ENCODE data around the gene SATB2.

SATB2 gene

GRCh38 chr2:199257261-199258224, 200.2 kb downstream of the SATB2 start:
- no peak overlapping the region for H3K14ac ChIP-seq (ENCODE audit: low read length)
- DNase-seq (ENCODE audit: low spot score), result no peak
- H2BK15ac ChIP-seq (ENCODE audit: low read length), result no peak overlapping the region
- no peak overlapping the region for H4K91ac ChIP-seq (ENCODE audit: low read depth, low read length, poor library complexity)
- H3K27ac ChIP-seq (replicated peaks; ENCODE audit: low read length), result no peak overlapping the region
- no peak overlapping the region for H3K9ac ChIP-seq (ENCODE audit: low read depth, low read length, poor library complexity)
- H4K8ac ChIP-seq (ENCODE audit: low read depth, low read length), result no peak overlapping the region
- H2BK5ac ChIP-seq (ENCODE audit: low read length), result no peak overlapping the region
- H2BK120ac ChIP-seq (ENCODE audit: low read depth, low read length), result no peak overlapping the region
- no peak overlapping the region for H2BK12ac ChIP-seq (ENCODE audit: low read length)
- no peak overlapping the region for H3K4me2 ChIP-seq (ENCODE audit: insufficient read depth, low read length, poor library complexity, severe bottlenecking)
- no peak overlapping the region for H3K18ac ChIP-seq (ENCODE audit: low read length)
- H3K4ac ChIP-seq (ENCODE audit: low read length), result no peak overlapping the region
- no CpG with 5 or more reads among the region's 7 CpGs for WGBS, 2 donors (ENCODE audit: extremely low coverage in 2 of 2, insufficient read length in 2 of 2, insufficient replicate concordance in 1 of 2)
- no peak overlapping the region for H3K23ac ChIP-seq (ENCODE audit: low read depth, low read length, poor library complexity)
- H2AK5ac ChIP-seq (ENCODE audit: low read depth, low read length), result no peak overlapping the region
- no peak overlapping the region for H2AFZ ChIP-seq (ENCODE audit: low read length)
- H3K36me3 ChIP-seq (replicated peaks in 1 of 2; ENCODE audit: control insufficient read depth in 2 of 2, insufficient read depth in 2 of 2, low read length in 2 of 2), result no peaks in the 10 kb centered on the region
- no peaks in the 10 kb centered on the region for H3K9me3 ChIP-seq (replicated peaks in 1 of 2; ENCODE audit: control insufficient read depth in 2 of 2, insufficient read depth in 1 of 2, low read depth in 1 of 2, low read length in 2 of 2)
- H3K27me3 ChIP-seq (ENCODE audit: control insufficient read depth in 3 of 3, insufficient read depth in 3 of 3, low read depth in 1 of 3, low read length in 3 of 3), result no peaks in the 10 kb centered on the region
- H3K79me1 ChIP-seq (ENCODE audit: low read depth, low read length), result no peaks in the 10 kb centered on the region
- H3K4me1 ChIP-seq (ENCODE audit: control insufficient read depth in 2 of 2, insufficient read depth in 1 of 2, low read depth in 1 of 2, low read length in 2 of 2), result peaks cover 0 to 6% of the 10 kb centered on the region in 2 donors
- no peak overlapping the region for H3K4me3 ChIP-seq (ENCODE audit: low read length in 2 of 2)

- Histone ChIP-seq H3K9me3 (replicated peaks in 1 of 2; ENCODE audit: control insufficient read depth in 2 of 2, insufficient read depth in 1 of 2, low read depth in 1 of 2, low read length in 2 of 2) (peaks cover 0 to 3% of the 10 kb centered on the region in 2 donors), H2BK12ac (ENCODE audit: low read length) (no peak overlapping the region), H2AFZ (ENCODE audit: low read length) (no peak overlapping the region), H2BK5ac (ENCODE audit: low read length) (no peak overlapping the region), H3K23ac (ENCODE audit: low read depth, low read length, poor library complexity) (no peak overlapping the region), H2BK120ac (ENCODE audit: low read depth, low read length) (no peak overlapping the region), H3K4me3 (ENCODE audit: low read length in 2 of 2) (no peak overlapping the region), H3K27ac (replicated peaks; ENCODE audit: low read length) (no peak overlapping the region), H3K4me2 (ENCODE audit: insufficient read depth, low read length, poor library complexity, severe bottlenecking) (no peak overlapping the region), H3K18ac (ENCODE audit: low read length) (no peak overlapping the region), H3K36me3 (replicated peaks in 1 of 2; ENCODE audit: control insufficient read depth in 2 of 2, insufficient read depth in 2 of 2, low read length in 2 of 2) (no peaks in the 10 kb centered on the region), H3K4me1 (ENCODE audit: control insufficient read depth in 2 of 2, insufficient read depth in 1 of 2, low read depth in 1 of 2, low read length in 2 of 2) (no peaks in the 10 kb centered on the region), H3K79me1 (ENCODE audit: low read depth, low read length) (no peaks in the 10 kb centered on the region), H2BK15ac (ENCODE audit: low read length) (no peak overlapping the region), H3K14ac (ENCODE audit: low read length) (no peak overlapping the region), H3K27me3 (ENCODE audit: control insufficient read depth in 3 of 3, insufficient read depth in 3 of 3, low read depth in 1 of 3, low read length in 3 of 3) (no peaks in the 10 kb centered on the region), H2AK5ac (ENCODE audit: low read depth, low read length) (no peak overlapping the region), H4K8ac (ENCODE audit: low read depth, low read length) (no peak overlapping the region), H3K9ac (ENCODE audit: low read depth, low read length, poor library complexity) (no peak overlapping the region), H4K91ac (ENCODE audit: low read depth, low read length, poor library complexity) (no peak overlapping the region), H3K4ac (ENCODE audit: low read length) (no peak overlapping the region)
- no peak for DNase-seq (ENCODE audit: low spot score)
- no CpG with 5 or more reads among the region's 3 CpGs for WGBS, 2 donors (ENCODE audit: extremely low coverage in 2 of 2, insufficient read length in 2 of 2, insufficient replicate concordance in 1 of 2)
These were observed 227.6 kb downstream of the SATB2 start for GRCh38 chr2:199230091-199230490.

GRCh38 chr2:199228887-199229819, 228.6 kb downstream of the SATB2 start:
- no peak overlapping the region for H3K4me3 ChIP-seq (ENCODE audit: low read length in 2 of 2)
- H4K8ac ChIP-seq (ENCODE audit: low read depth, low read length), result no peak overlapping the region
- H3K14ac ChIP-seq (ENCODE audit: low read length), result no peak overlapping the region
- no peak overlapping the region for H2BK5ac ChIP-seq (ENCODE audit: low read length)
- no peaks in the 10 kb centered on the region for H3K4me1 ChIP-seq (ENCODE audit: control insufficient read depth in 2 of 2, insufficient read depth in 1 of 2, low read depth in 1 of 2, low read length in 2 of 2)
- H3K27ac ChIP-seq (replicated peaks; ENCODE audit: low read length), result no peak overlapping the region
- no peak for DNase-seq (ENCODE audit: low spot score)
- no peak overlapping the region for H3K18ac ChIP-seq (ENCODE audit: low read length)
- H3K79me1 ChIP-seq (ENCODE audit: low read depth, low read length), result no peaks in the 10 kb centered on the region
- H3K23ac ChIP-seq (ENCODE audit: low read depth, low read length, poor library complexity), result no peak overlapping the region
- H3K9me3 ChIP-seq (replicated peaks in 1 of 2; ENCODE audit: control insufficient read depth in 2 of 2, insufficient read depth in 1 of 2, low read depth in 1 of 2, low read length in 2 of 2), result peaks cover 0 to 3% of the 10 kb centered on the region in 2 donors
- no peaks in the 10 kb centered on the region for H3K27me3 ChIP-seq (ENCODE audit: control insufficient read depth in 3 of 3, insufficient read depth in 3 of 3, low read depth in 1 of 3, low read length in 3 of 3)
- H3K4me2 ChIP-seq (ENCODE audit: insufficient read depth, low read length, poor library complexity, severe bottlenecking), result no peak overlapping the region
- no peak overlapping the region for H2BK120ac ChIP-seq (ENCODE audit: low read depth, low read length)
- no CpG with 5 or more reads among the region's 19 CpGs for WGBS, 2 donors (ENCODE audit: extremely low coverage in 2 of 2, insufficient read length in 2 of 2, insufficient replicate concordance in 1 of 2)
- no peak overlapping the region for H4K91ac ChIP-seq (ENCODE audit: low read depth, low read length, poor library complexity)
- no peak overlapping the region for H2AK5ac ChIP-seq (ENCODE audit: low read depth, low read length)
- H3K36me3 ChIP-seq (replicated peaks in 1 of 2; ENCODE audit: control insufficient read depth in 2 of 2, insufficient read depth in 2 of 2, low read length in 2 of 2), result no peaks in the 10 kb centered on the region
- no peak overlapping the region for H2BK12ac ChIP-seq (ENCODE audit: low read length)
- no peak overlapping the region for H3K9ac ChIP-seq (ENCODE audit: low read depth, low read length, poor library complexity)
- H2AFZ ChIP-seq (ENCODE audit: low read length), result no peak overlapping the region
- H2BK15ac ChIP-seq (ENCODE audit: low read length), result no peak overlapping the region
- H3K4ac ChIP-seq (ENCODE audit: low read length), result no peak overlapping the region

GRCh38 chr2:199223791-199224190, 233.9 kb downstream of the SATB2 start:
- WGBS, 2 donors (ENCODE audit: extremely low coverage in 2 of 2, insufficient read length in 2 of 2, insufficient replicate concordance in 1 of 2), result no CpG with 5 or more reads among the region's 6 CpGs
- no peaks in the 10 kb centered on the region for H3K79me1 ChIP-seq (ENCODE audit: low read depth, low read length)
- H3K23ac ChIP-seq (ENCODE audit: low read depth, low read length, poor library complexity), result no peak overlapping the region

More at GRCh38 chr2:199223791-199224190, 233.9 kb downstream of the SATB2 start:
- no peak overlapping the region for H2BK5ac ChIP-seq (ENCODE audit: low read length)
- no peak overlapping the region for H2AK5ac ChIP-seq (ENCODE audit: low read depth, low read length)
- H2BK120ac ChIP-seq (ENCODE audit: low read depth, low read length), result no peak overlapping the region
- H2AFZ ChIP-seq (ENCODE audit: low read length), result no peak overlapping the region
- no peak overlapping the region for H3K4ac ChIP-seq (ENCODE audit: low read length)
- no peak overlapping the region for H4K8ac ChIP-seq (ENCODE audit: low read depth, low read length)
- no peaks in the 10 kb centered on the region for H3K27me3 ChIP-seq (ENCODE audit: control insufficient read depth in 3 of 3, insufficient read depth in 3 of 3, low read depth in 1 of 3, low read length in 3 of 3)
- H3K14ac ChIP-seq (ENCODE audit: low read length), result no peak overlapping the region
- no peak overlapping the region for H2BK15ac ChIP-seq (ENCODE audit: low read length)
- H3K4me1 ChIP-seq (ENCODE audit: control insufficient read depth in 2 of 2, insufficient read depth in 1 of 2, low read depth in 1 of 2, low read length in 2 of 2), result no peaks in the 10 kb centered on the region
- H2BK12ac ChIP-seq (ENCODE audit: low read length), result no peak overlapping the region
- no peak for DNase-seq (ENCODE audit: low spot score)
- H4K91ac ChIP-seq (ENCODE audit: low read depth, low read length, poor library complexity), result no peak overlapping the region
- no peak overlapping the region for H3K4me2 ChIP-seq (ENCODE audit: insufficient read depth, low read length, poor library complexity, severe bottlenecking)
- no peaks in the 10 kb centered on the region for H3K36me3 ChIP-seq (replicated peaks in 1 of 2; ENCODE audit: control insufficient read depth in 2 of 2, insufficient read depth in 2 of 2, low read length in 2 of 2)
- no peak overlapping the region for H3K4me3 ChIP-seq (ENCODE audit: low read length in 2 of 2)
- no peak overlapping the region for H3K9ac ChIP-seq (ENCODE audit: low read depth, low read length, poor library complexity)
- no peaks in the 10 kb centered on the region for H3K9me3 ChIP-seq (replicated peaks in 1 of 2; ENCODE audit: control insufficient read depth in 2 of 2, insufficient read depth in 1 of 2, low read depth in 1 of 2, low read length in 2 of 2)
- no peak overlapping the region for H3K18ac ChIP-seq (ENCODE audit: low read length)
- H3K27ac ChIP-seq (replicated peaks; ENCODE audit: low read length), result no peak overlapping the region
